RWPE2 (cell line): ENCODE results near the gene TMPRSS2.

Experiments
- ATAC-seq: fragments of 200-7000 bp; cut with Tn5 transposase; 3 replicates; pipeline ENCODE4 v1.9.1; 2021; ENCODE audit warnings: low read depth
- DNase-seq: peaks from one replicate; pipeline ENCODE4 v3.0.0-alpha.2; 2020; ENCODE audit warnings: low spot score
- H3K27ac ChIP-seq: fragments of 450-650 bp; 2 replicates; pipeline ENCODE4 v1.5.1; 2017; ENCODE audit warnings: mild to moderate bottlenecking; ENCODE audit not compliant: poor library complexity, severe bottlenecking
- H3K27me3 ChIP-seq: fragments of 250-450 bp; sonication (Bioruptor Pico); 2 replicates; pipeline ENCODE4 v1.5.1; 2021; ENCODE audit warnings: mild to moderate bottlenecking, moderate library complexity; ENCODE audit not compliant: insufficient read depth, poor library complexity, severe bottlenecking
- H3K36me3 ChIP-seq: fragments of 250-450 bp; sonication (Bioruptor Pico); 2 replicates; pipeline ENCODE4 v1.5.1; 2020; ENCODE audit warnings: low read depth, mild to moderate bottlenecking, moderate library complexity
- H3K4me1 ChIP-seq: fragments of 250-450 bp; sonication (Bioruptor Pico); 2 replicates; pipeline ENCODE4 v1.5.1; 2021; ENCODE audit warnings: mild to moderate bottlenecking, moderate library complexity; ENCODE audit not compliant: insufficient read depth, poor library complexity, severe bottlenecking
- H3K4me3 ChIP-seq: fragments of 250-450 bp; sonication (Bioruptor Pico); 2 replicates; pipeline ENCODE4 v1.5.1; 2021; ENCODE audit warnings: mild to moderate bottlenecking, moderate library complexity; ENCODE audit not compliant: severe bottlenecking
- H3K9me3 ChIP-seq: fragments of 250-450 bp; sonication (Bioruptor Pico); 2 replicates; pipeline ENCODE4 v1.5.1; 2021; ENCODE audit warnings: mild to moderate bottlenecking, moderate library complexity; ENCODE audit not compliant: severe bottlenecking
- CTCF ChIP-seq: fragments of 450-650 bp; IDR thresholded peaks from one replicate; pipeline ENCODE4 v1.5.1; 2017; ENCODE audit warnings: mild to moderate bottlenecking, moderate library complexity; ENCODE audit not compliant: poor library complexity, severe bottlenecking

The TMPRSS2 gene

GRCh38 chr21:41449613-41450012, 58.3 kb downstream of the TMPRSS2 start:
- no peaks in the 10 kb centered on the region for H3K9me3 ChIP-seq
- H3K4me3 ChIP-seq = no peak overlapping the region
- no peaks in the 10 kb centered on the region for H3K27me3 ChIP-seq
- no peak for TF ChIP-seq CTCF
- no peak overlapping the region for H3K27ac ChIP-seq
- no peaks in the 10 kb centered on the region for H3K4me1 ChIP-seq
- no peaks in the 10 kb centered on the region for H3K36me3 ChIP-seq
- no peak for ATAC-seq
- no peak for DNase-seq

DNA sequence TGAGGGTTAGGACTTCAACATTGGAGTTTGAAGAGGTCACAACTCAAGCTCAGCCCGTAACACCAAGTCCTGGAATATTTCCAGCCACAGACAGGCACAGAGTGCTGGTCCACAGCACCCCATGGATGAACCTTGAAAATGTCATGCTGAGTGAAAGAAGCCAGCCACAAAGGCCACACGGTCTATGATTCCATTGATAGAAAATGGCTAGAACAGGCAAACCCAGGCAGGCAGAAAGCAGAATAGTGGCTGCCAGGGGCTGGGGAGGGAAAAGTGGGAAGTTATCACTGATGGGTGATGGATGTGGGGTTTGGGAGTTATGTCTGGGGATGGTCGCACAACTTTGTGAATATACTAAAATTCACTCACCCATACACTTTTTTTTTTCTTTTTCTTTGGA, 60.6 kb downstream of the TMPRSS2 start:
- TF ChIP-seq CTCF = no peak
- Histone ChIP-seq H3K4me1 (no peaks in the 10 kb centered on the region), H3K9me3 (no peaks in the 10 kb centered on the region), H3K36me3 (no peaks in the 10 kb centered on the region; the same call in 1 of the 2 replicates), H3K27me3 (no peaks in the 10 kb centered on the region), H3K27ac (no peak overlapping the region), H3K4me3 (no peak overlapping the region)
- no peak for ATAC-seq
- DNase-seq = no peak

- no peak overlapping the region for H3K27ac ChIP-seq
Observed at GRCh38 chr21:41446586-41446985, 61.4 kb downstream of the TMPRSS2 start.

DNA sequence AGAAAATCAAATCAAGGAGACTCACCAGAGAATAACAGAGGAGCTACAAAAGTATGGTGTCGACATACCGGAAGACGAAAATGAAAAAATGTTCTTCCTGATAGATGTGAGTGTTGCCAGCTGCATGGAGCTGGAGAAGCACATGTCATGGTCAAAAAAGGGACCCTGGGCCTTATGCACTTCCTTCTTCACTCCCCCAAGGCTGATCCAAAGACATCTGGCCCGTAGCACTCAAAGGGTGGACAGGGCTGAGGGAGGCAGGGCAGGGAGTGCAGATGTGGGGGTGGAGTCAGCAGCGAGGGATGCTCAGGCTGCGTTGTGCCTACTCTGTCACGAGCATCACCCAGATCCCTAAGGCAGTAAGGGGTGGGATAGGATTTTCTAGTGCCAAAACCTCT, 62.5 kb downstream of the TMPRSS2 start:
- Histone ChIP-seq H3K27ac (no peak overlapping the region), H3K36me3 (no peaks in the 10 kb centered on the region; the same call in 1 of the 2 replicates), H3K4me3 (no peak overlapping the region), H3K4me1 (no peaks in the 10 kb centered on the region), H3K27me3 (no peaks in the 10 kb centered on the region), H3K9me3 (no peaks in the 10 kb centered on the region)
- TF ChIP-seq CTCF = no peak
- ATAC-seq (no peak), DNase-seq (no peak)

More at GRCh38 chr21:41446586-41446985, 61.4 kb downstream of the TMPRSS2 start:
- H3K4me3 ChIP-seq = no peak overlapping the region
- no peaks in the 10 kb centered on the region for H3K27me3 ChIP-seq
- DNase-seq (no peak), ATAC-seq (no peak)
- H3K4me1 ChIP-seq = no peaks in the 10 kb centered on the region
- TF ChIP-seq CTCF = no peak
- no peaks in the 10 kb centered on the region for H3K9me3 ChIP-seq
- no peaks in the 10 kb centered on the region; the same call in 1 of the 2 replicates for H3K36me3 ChIP-seq

GRCh38 chr21:41444703-41445464, 63.1 kb downstream of the TMPRSS2 start:
- DNase-seq = no peak
- no peaks in the 10 kb centered on the region for H3K4me1 ChIP-seq
- no peak overlapping the region for H3K4me3 ChIP-seq
- no peaks in the 10 kb centered on the region for H3K9me3 ChIP-seq
- H3K27me3 ChIP-seq = no peaks in the 10 kb centered on the region
- no peak overlapping the region for H3K27ac ChIP-seq
- H3K36me3 ChIP-seq = no peaks in the 10 kb centered on the region; the same call in 1 of the 2 replicates
- ATAC-seq = no peak
- no peak for TF ChIP-seq CTCF
